HEK293 (cell line): ENCODE results near the gene HIPK4.
A peak's percentile ranks its signal among the peaks of the same experiment; 100 is the strongest.

Experiments used
- CTCF ChIA-PET: fragments of 350-600 bp; formaldehyde crosslinking; extraction: SDS; loops from one replicate; lab custom pipeline; 2021; ENCODE audit warnings: antibody characterized with exemption; lab: Yijun Ruan, JAX
- POLR2A ChIA-PET: fragments of 300-600 bp; formaldehyde crosslinking; extraction: SDS; loops from one replicate; lab custom pipeline; 2020; ENCODE audit warnings: antibody characterized with exemption, inconsistent platforms; lab: Yijun Ruan, JAX
- H3K27ac ChIP-seq: fragments of 200-500 bp; sonication (Bioruptor generic); 2 replicates; pipeline ENCODE4 v1.5.1; 2014; ENCODE audit warnings: low read depth, low read length, control low read depth, inconsistent platforms; ENCODE audit errors: extremely low read depth
- H3K36me3 ChIP-seq, 2 experiments: fragments of 200-500 bp in 1 of 2; sonication (Bioruptor generic) in 1 of 2; 1 replicate in 1 of 2; 2 replicates in 1 of 2; pipeline ENCODE4 v1.5.1; 2014 to 2017; ENCODE audit warnings: inconsistent platforms in 2 of 2, low read length in 2 of 2; ENCODE audit not compliant: control insufficient read depth in 2 of 2, insufficient read depth in 1 of 2
- H3K4me1 ChIP-seq: fragments of 200-500 bp; sonication (Bioruptor generic); 2 replicates; pipeline ENCODE4 v1.5.1; 2014; ENCODE audit warnings: mild to moderate bottlenecking, low read length, inconsistent platforms; ENCODE audit not compliant: control insufficient read depth, insufficient read depth
- H3K4me3 ChIP-seq: 2 replicates; pipeline ENCODE4 v1.5.1; 2011; ENCODE audit warnings: low read depth, mild to moderate bottlenecking, control low read depth, low read length, moderate library complexity
- H3K9me3 ChIP-seq: fragments of 200-500 bp; sonication (Bioruptor generic); 2 replicates; pipeline ENCODE4 v1.5.1; 2014; ENCODE audit warnings: low read depth, low read length, inconsistent platforms; ENCODE audit not compliant: control insufficient read depth, insufficient read depth
- GFI1B ChIP-seq: fragments of 450-650 bp; formaldehyde crosslinking; IDR thresholded peaks from 2 replicates; pipeline ENCODE4 v1.5.1; 2016; ENCODE audit warnings: missing biosample characterization, missing genetic modification characterization
- KLF17 ChIP-seq: fragments of 450-650 bp; formaldehyde crosslinking; IDR thresholded peaks from 2 replicates; pipeline ENCODE4 v1.5.1; 2016; ENCODE audit warnings: missing biosample characterization, missing genetic modification characterization
- OSR2 ChIP-seq: fragments of 450-650 bp; formaldehyde crosslinking; IDR thresholded peaks from 2 replicates; pipeline ENCODE4 v1.5.1; 2016; ENCODE audit warnings: missing biosample characterization, missing genetic modification characterization
- PRDM2 ChIP-seq: fragments of 450-650 bp; formaldehyde crosslinking; IDR thresholded peaks from 2 replicates; pipeline ENCODE4 v1.5.1; 2016; ENCODE audit warnings: missing biosample characterization, missing genetic modification characterization, borderline replicate concordance
- RBAK ChIP-seq: fragments of 450-650 bp; formaldehyde crosslinking; IDR thresholded peaks from 2 replicates; pipeline ENCODE4 v1.5.1; 2016; ENCODE audit warnings: missing biosample characterization, missing genetic modification characterization
- REPIN1 ChIP-seq: fragments of 450-650 bp; formaldehyde crosslinking; IDR thresholded peaks from 2 replicates; pipeline ENCODE4 v1.5.1; 2017; ENCODE audit warnings: missing biosample characterization, missing genetic modification characterization, low read depth
- ZBTB10 ChIP-seq: fragments of 450-650 bp; formaldehyde crosslinking; IDR thresholded peaks from 2 replicates; pipeline ENCODE4 v1.5.1; 2016; ENCODE audit warnings: missing biosample characterization, missing genetic modification characterization
- ZBTB17 ChIP-seq: fragments of 450-650 bp; formaldehyde crosslinking; IDR thresholded peaks from 2 replicates; pipeline ENCODE4 v1.5.1; 2016; ENCODE audit warnings: missing biosample characterization, missing genetic modification characterization
- ZFHX2 ChIP-seq: fragments of 450-650 bp; formaldehyde crosslinking; conservative IDR thresholded peaks from 2 replicates; pipeline ENCODE4 v1.5.1; 2016; ENCODE audit warnings: missing biosample characterization, missing genetic modification characterization
- ZFP41 ChIP-seq: fragments of 450-650 bp; formaldehyde crosslinking; IDR thresholded peaks from 2 replicates; pipeline ENCODE4 v1.5.1; 2016; ENCODE audit warnings: missing biosample characterization, missing genetic modification characterization, borderline replicate concordance
- ZIC2 ChIP-seq: fragments of 450-650 bp; formaldehyde crosslinking; IDR thresholded peaks from 2 replicates; pipeline ENCODE4 v1.5.1; 2016; ENCODE audit warnings: missing biosample characterization, missing genetic modification characterization
- ZNF121 ChIP-seq: fragments of 450-650 bp; formaldehyde crosslinking; IDR thresholded peaks from 2 replicates; pipeline ENCODE4 v1.5.1; 2016; ENCODE audit warnings: missing biosample characterization, missing genetic modification characterization
- ZNF16 ChIP-seq: fragments of 450-650 bp; formaldehyde crosslinking; IDR thresholded peaks from 2 replicates; pipeline ENCODE4 v1.5.1; 2016; ENCODE audit warnings: low read depth, missing biosample characterization, missing genetic modification characterization
- ZNF513 ChIP-seq: fragments of 450-650 bp; IDR thresholded peaks from 2 replicates; pipeline ENCODE4 v1.5.1; 2018; ENCODE audit warnings: missing biosample characterization, missing genetic modification characterization
- ZNF555 ChIP-seq: fragments of 450-650 bp; formaldehyde crosslinking; conservative IDR thresholded peaks from 2 replicates; pipeline ENCODE4 v1.5.1; 2017; ENCODE audit warnings: missing biosample characterization, mild to moderate bottlenecking, missing genetic modification characterization, inconsistent platforms
- ZNF558 ChIP-seq: fragments of 450-650 bp; formaldehyde crosslinking; IDR thresholded peaks from 2 replicates; pipeline ENCODE4 v1.5.1; 2016; ENCODE audit warnings: missing biosample characterization, missing genetic modification characterization
- ZNF660 ChIP-seq: fragments of 450-650 bp; IDR thresholded peaks from 2 replicates; pipeline ENCODE4 v1.5.1; 2018; ENCODE audit warnings: missing biosample characterization, mild to moderate bottlenecking, missing genetic modification characterization
- ZNF677 ChIP-seq: fragments of 450-650 bp; IDR thresholded peaks from 2 replicates; pipeline ENCODE4 v1.5.0; 2018; ENCODE audit warnings: missing biosample characterization, mild to moderate bottlenecking, missing genetic modification characterization, moderate library complexity
- ZSCAN23 ChIP-seq: fragments of 450-650 bp; formaldehyde crosslinking; IDR thresholded peaks from 2 replicates; pipeline ENCODE4 v1.5.1; 2016; ENCODE audit warnings: missing biosample characterization, missing genetic modification characterization
- TF ChIP-seq, protein P1 (sequence below): fragments of 450-650 bp; formaldehyde crosslinking; IDR thresholded peaks from 2 replicates; pipeline ENCODE4 v1.5.1; 2016; ENCODE audit warnings: missing biosample characterization, missing genetic modification characterization

Gene HIPK4

GRCh38 chr19:40357640-40358039, 32.3 kb downstream of the HIPK4 start:
- no peak overlapping the region for H3K27ac ChIP-seq
- CTCF ChIA-PET, result interaction anchor here (0.6 to 1.7 kb wide), 2 partner anchors 52 to 964 kb away, joined by 3 to 6 read pairs; no protein-coding TSS in a partner anchor
- H3K9me3 ChIP-seq, result no peaks in the 10 kb centered on the region
- POLR2A ChIA-PET, result interaction anchor here (0.7 kb wide), 1 partner anchor 68 kb away, joined by 3 read pairs; the partner anchor contains the start of gene SERTAD1
- TF ChIP-seq GFI1B (tag by site-specific recombination) (no peak), ZFP41 (tag by site-specific recombination) (no peak), ZFHX2 (no peak), PRDM2 (tag by site-specific recombination) (no peak), ZNF513 (tag by site-specific recombination) (no peak), ZNF660 (tag by site-specific recombination) (no peak), ZNF558 (no peak), ZSCAN23 (tag by site-specific recombination) (no peak), KLF17 (tag by site-specific recombination) (no peak)
- TF ChIP-seq, protein P1, sequence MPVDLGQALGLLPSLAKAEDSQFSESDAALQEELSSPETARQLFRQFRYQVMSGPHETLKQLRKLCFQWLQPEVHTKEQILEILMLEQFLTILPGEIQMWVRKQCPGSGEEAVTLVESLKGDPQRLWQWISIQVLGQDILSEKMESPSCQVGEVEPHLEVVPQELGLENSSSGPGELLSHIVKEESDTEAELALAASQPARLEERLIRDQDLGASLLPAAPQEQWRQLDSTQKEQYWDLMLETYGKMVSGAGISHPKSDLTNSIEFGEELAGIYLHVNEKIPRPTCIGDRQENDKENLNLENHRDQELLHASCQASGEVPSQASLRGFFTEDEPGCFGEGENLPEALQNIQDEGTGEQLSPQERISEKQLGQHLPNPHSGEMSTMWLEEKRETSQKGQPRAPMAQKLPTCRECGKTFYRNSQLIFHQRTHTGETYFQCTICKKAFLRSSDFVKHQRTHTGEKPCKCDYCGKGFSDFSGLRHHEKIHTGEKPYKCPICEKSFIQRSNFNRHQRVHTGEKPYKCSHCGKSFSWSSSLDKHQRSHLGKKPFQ (tag by site-specific recombination), result no peak
- peaks cover 0 to 46% of the 10 kb centered on the region in 2 experiments; a peak in 2 of 3 replicates for H3K36me3 ChIP-seq
- no peak overlapping the region for H3K4me3 ChIP-seq
- peaks cover 17% of the 10 kb centered on the region for H3K4me1 ChIP-seq

DNA sequence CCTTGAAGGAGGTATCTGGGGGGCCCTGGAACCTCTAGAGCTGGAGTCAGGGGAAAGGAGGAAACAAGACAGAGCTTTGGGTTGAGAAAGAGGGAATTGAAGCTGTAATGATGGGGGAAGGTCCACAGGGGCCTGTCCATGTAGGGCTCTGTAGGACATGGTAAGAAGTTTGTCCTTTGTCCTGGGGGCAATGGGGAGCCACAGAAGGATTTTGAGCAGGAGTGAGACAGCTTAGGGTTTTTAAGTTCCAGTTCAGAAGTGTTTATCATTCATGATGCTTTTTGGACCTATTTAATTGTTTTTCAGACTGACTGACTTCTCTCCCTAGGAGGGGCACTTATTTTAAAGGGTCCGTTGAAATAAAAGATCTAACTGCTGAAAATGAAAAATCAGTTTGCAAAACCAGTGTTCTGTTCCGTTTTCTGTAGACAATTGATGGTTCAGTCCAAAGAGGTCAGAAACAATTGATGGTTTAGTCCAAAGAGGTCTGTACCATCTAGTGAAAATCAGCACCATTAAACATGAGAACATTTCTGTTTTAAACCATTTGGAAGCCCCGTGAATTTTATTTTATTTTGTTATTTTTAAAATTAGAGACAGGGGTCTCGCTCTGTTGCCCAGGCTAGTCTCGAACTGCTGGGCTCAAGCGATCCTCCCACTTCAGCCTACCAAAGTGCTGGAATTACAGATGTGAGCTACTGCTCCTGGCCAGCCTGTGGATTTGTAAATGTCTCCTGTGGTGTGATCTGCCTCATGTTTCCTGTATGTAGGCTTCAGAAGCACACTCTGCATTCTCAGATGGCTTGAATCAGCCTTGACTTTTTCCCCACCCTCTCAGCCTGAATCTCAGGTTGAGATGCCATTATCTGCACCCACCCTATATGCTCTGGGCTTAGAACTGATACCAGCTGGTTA, 33.0 kb downstream of the HIPK4 start:
- H3K27ac ChIP-seq, result no peak overlapping the region
- peaks cover 0 to 46% of the 10 kb centered on the region in 2 experiments; a peak in 2 of 3 replicates for H3K36me3 ChIP-seq
- H3K4me1 ChIP-seq, result peaks cover 14% of the 10 kb centered on the region
- H3K4me3 ChIP-seq, result no peak overlapping the region
- no peaks in the 10 kb centered on the region for H3K9me3 ChIP-seq
- CTCF ChIA-PET, result interaction anchor here (0.5 to 1.7 kb wide), 7 partner anchors 12 to 965 kb away, joined by 3 to 6 read pairs (median 3); no protein-coding TSS in a partner anchor
- POLR2A ChIA-PET, result interaction anchor here (0.7 to 4.6 kb wide), 4 partner anchors 8 to 69 kb away, joined by 3 to 22 read pairs (median 6); partner anchors contain the start of genes C19orf47, PLD3 and SERTAD1
- TF ChIP-seq ZNF16 (peak; percentile 94), ZNF677 (tag by site-specific recombination) (0 out of 2 replicates have a peak, but pooled peaks have one; percentile 2), RBAK (tag by site-specific recombination) (no peak), ZNF121 (tag by site-specific recombination) (peak; percentile 61; the same call in 1 of the 2 replicates), REPIN1 (tag by site-specific recombination) (no peak), OSR2 (tag by site-specific recombination) (peak; percentile 69), ZNF555 (tag by site-specific recombination) (no peak), ZIC2 (tag by site-specific recombination) (peak; percentile 55; the same call in 1 of the 2 replicates), ZBTB17 (peak; percentile 79), ZBTB10 (tag by site-specific recombination) (0 out of 2 replicates have a peak, but pooled peaks have one; percentile 2)
